H9 (cell line): ENCODE measurements around the gene CORO1C. TPM values are rescaled to one million over a fixed set of nuclear protein-coding genes. Genes with fewer than 3 reads are reported as not detected.

Experiments used
- DNase-seq: peaks from one replicate; pipeline ENCODE4 v3.0.0-alpha.2; 2017
- H2AFZ ChIP-seq: one replicate; pipeline ENCODE4 v1.6.1; 2013; ENCODE audit warnings: mild to moderate bottlenecking, low read length, control low read depth, moderate library complexity
- H2AK5ac ChIP-seq: 2 replicates; pipeline ENCODE4 v1.6.1; 2013; ENCODE audit warnings: low read length, control low read depth, mixed read lengths; ENCODE audit not compliant: insufficient read length
- H2BK120ac ChIP-seq: one replicate; pipeline ENCODE4 v1.6.1; 2013; ENCODE audit warnings: low read depth, mild to moderate bottlenecking, low read length, control low read depth, inconsistent platforms; ENCODE audit not compliant: poor library complexity, severe bottlenecking
- H2BK12ac ChIP-seq: 2 replicates; pipeline ENCODE4 v1.6.1; 2013; ENCODE audit warnings: low read length, control low read depth, mixed read lengths, low read depth; ENCODE audit not compliant: insufficient read length
- H2BK15ac ChIP-seq: 2 replicates; pipeline ENCODE4 v1.6.1; 2013; ENCODE audit warnings: low read depth, low read length, control low read depth
- H2BK20ac ChIP-seq: one replicate; pipeline ENCODE4 v1.6.1; 2013; ENCODE audit warnings: low read depth, mild to moderate bottlenecking, low read length, control low read depth, inconsistent platforms; ENCODE audit not compliant: poor library complexity, severe bottlenecking
- H2BK5ac ChIP-seq: 2 replicates; pipeline ENCODE4 v1.6.1; 2013; ENCODE audit warnings: low read length, control low read depth, mixed read lengths; ENCODE audit not compliant: insufficient read length
- H3K14ac ChIP-seq: 2 replicates; pipeline ENCODE4 v1.6.1; 2013; ENCODE audit warnings: low read length, control low read depth; ENCODE audit not compliant: insufficient read depth
- H3K18ac ChIP-seq: 2 replicates; pipeline ENCODE4 v1.6.1; 2013; ENCODE audit warnings: low read depth, mild to moderate bottlenecking, mixed read lengths, low read length, control low read depth; ENCODE audit not compliant: insufficient read length
- H3K23ac ChIP-seq: 2 replicates; pipeline ENCODE4 v1.6.1; 2013; ENCODE audit warnings: low read length, control low read depth, mixed read lengths, low read depth; ENCODE audit not compliant: insufficient read length
- H3K23me2 ChIP-seq: 2 replicates; pipeline ENCODE4 v1.6.1; 2013; ENCODE audit warnings: low read depth, mild to moderate bottlenecking, mixed read lengths, low read length, control low read depth; ENCODE audit not compliant: insufficient read length, poor library complexity, severe bottlenecking
- H3K27ac ChIP-seq: 2 replicates; pipeline ENCODE4 v1.5.1; 2013; ENCODE audit warnings: low read length, control low read depth, mixed read lengths, low read depth; ENCODE audit not compliant: insufficient read length
- H3K27me3 ChIP-seq: 2 replicates; pipeline ENCODE4 v1.6.1; 2013; ENCODE audit warnings: low read length, control low read depth, inconsistent platforms; ENCODE audit not compliant: insufficient read depth
- H3K4ac ChIP-seq: 2 replicates; pipeline ENCODE4 v1.6.1; 2013; ENCODE audit warnings: low read depth, mild to moderate bottlenecking, control low read depth, inconsistent platforms, low read length, moderate library complexity
- H3K4me1 ChIP-seq: 2 replicates; pipeline ENCODE4 v1.6.1; 2013; ENCODE audit warnings: low read length, control low read depth, inconsistent platforms; ENCODE audit not compliant: insufficient read depth
- H3K4me2 ChIP-seq: 2 replicates; pipeline ENCODE4 v1.6.1; 2013; ENCODE audit warnings: low read length, control low read depth, mixed read lengths; ENCODE audit not compliant: insufficient read length, insufficient read depth
- H3K56ac ChIP-seq: 2 replicates; pipeline ENCODE4 v1.6.1; 2013; ENCODE audit warnings: low read depth, mild to moderate bottlenecking, mixed read lengths, low read length, control low read depth; ENCODE audit not compliant: insufficient read length
- H3K79me1 ChIP-seq: 2 replicates; pipeline ENCODE4 v1.6.1; 2013; ENCODE audit warnings: low read depth, mild to moderate bottlenecking, moderate library complexity, low read length, control low read depth, inconsistent platforms; ENCODE audit not compliant: insufficient read depth, poor library complexity, severe bottlenecking
- H3K79me2 ChIP-seq: 2 replicates; pipeline ENCODE4 v1.6.1; 2013; ENCODE audit warnings: low read length, control low read depth, inconsistent platforms; ENCODE audit not compliant: insufficient read depth
- H3K9ac ChIP-seq: 2 replicates; pipeline ENCODE4 v1.6.1; 2013; ENCODE audit warnings: low read length, control low read depth, mixed read lengths; ENCODE audit not compliant: insufficient read length; ENCODE audit errors: extremely low read depth
- H3K9me3 ChIP-seq: one replicate; pipeline ENCODE4 v1.6.1; 2013; ENCODE audit warnings: low read depth, low read length, inconsistent platforms; ENCODE audit not compliant: control insufficient read depth
- H3T11ph ChIP-seq: one replicate; pipeline ENCODE4 v1.6.1; 2013; ENCODE audit warnings: mild to moderate bottlenecking, low read length, control low read depth, inconsistent platforms
- H4K20me1 ChIP-seq: one replicate; pipeline ENCODE4 v1.6.1; 2013; ENCODE audit not compliant: control insufficient read depth, insufficient read length, insufficient read depth
- H4K5ac ChIP-seq: 2 replicates; pipeline ENCODE4 v1.6.1; 2013; ENCODE audit warnings: low read depth, mild to moderate bottlenecking, mixed read lengths, low read length, control low read depth; ENCODE audit not compliant: insufficient read length
- H4K8ac ChIP-seq: replicated peaks from 2 replicates; pipeline ENCODE4 v1.6.1; 2013; ENCODE audit warnings: low read length, control low read depth, mixed read lengths, low read depth; ENCODE audit not compliant: insufficient read length
- H4K91ac ChIP-seq: 2 replicates; pipeline ENCODE4 v1.6.1; 2013; ENCODE audit warnings: low read depth, mild to moderate bottlenecking, moderate library complexity, mixed read lengths, low read length, control low read depth; ENCODE audit not compliant: insufficient read length
- H3K27ac Mint-ChIP-seq, 3 experiments: 2 replicates in 2 of 3; 3 replicates in 1 of 3; pipeline ENCODE4 v1.8.0; 2020 to 2021; ENCODE audit warnings: mixed read lengths in 3 of 3, mild to moderate bottlenecking in 1 of 3, moderate library complexity in 1 of 3
- H3K27me3 Mint-ChIP-seq: 2 replicates; pipeline ENCODE4 v1.8.0; 2021; ENCODE audit warnings: low read depth, mild to moderate bottlenecking, moderate library complexity, mixed read lengths
- H3K36me3 Mint-ChIP-seq, 3 experiments: 2 replicates in 2 of 3; 3 replicates in 1 of 3; pipeline ENCODE4 v1.8.0; 2020 to 2021; ENCODE audit warnings: low read depth in 3 of 3, mixed read lengths in 3 of 3; ENCODE audit not compliant: insufficient read depth in 1 of 3
- H3K4me1 Mint-ChIP-seq, 2 experiments: 2 replicates each; pipeline ENCODE4 v1.8.0; 2020; ENCODE audit warnings: mixed read lengths in 2 of 2
- H3K4me3 Mint-ChIP-seq, 2 experiments: 2 replicates in 1 of 2; 3 replicates in 1 of 2; pipeline ENCODE4 v1.8.0; 2020 to 2021; ENCODE audit warnings: mild to moderate bottlenecking in 2 of 2, mixed read lengths in 2 of 2, moderate library complexity in 1 of 2
- H3K9me3 Mint-ChIP-seq, 2 experiments: 2 replicates in 1 of 2; 3 replicates in 1 of 2; pipeline ENCODE4 v1.8.0; 2020; ENCODE audit warnings: mild to moderate bottlenecking in 2 of 2, mixed read lengths in 2 of 2, moderate library complexity in 1 of 2
- CTCF ChIP-seq: fragments of 200-600 bp; sonication (generic); conservative IDR thresholded peaks from 3 replicates; pipeline ENCODE4 v1.8.0; 2021; ENCODE audit warnings: antibody characterized with exemption, mild to moderate bottlenecking
- WGBS: extraction: QIAGEN DNeasy Blood & Tissue Kit; methylation state at CpG from one replicate; pipeline ENCODE4 v1.1.7; 2013; ENCODE audit warnings: missing lambda C conversion rate, low lambda C conversion rate, mixed read lengths; ENCODE audit not compliant: insufficient read length; ENCODE audit errors: extremely low coverage; 5-methylcytosine and 5-hydroxymethylcytosine counted together
- total RNA-seq: library from RNA; stranded (reverse); gene quantifications from 2 replicates; pipeline ENCODE4 v1.2.1, GENCODE V29; 2021

Gene CORO1C
- total RNA-seq, 1 experiment from 2014 or later, result 154 TPM

- Histone ChIP-seq H4K20me1 (no peaks in the 10 kb centered on the region), H2BK15ac (no peak overlapping the region), H2AK5ac (no peak overlapping the region), H3K79me2 (no peaks in the 10 kb centered on the region), H2BK12ac (no peak overlapping the region), H3K4me2 (no peak overlapping the region), H2AFZ (no peak overlapping the region), H3K4ac (no peak overlapping the region), H4K91ac (no peak overlapping the region), H3K18ac (peak overlapping the region; percentile 3), H3K14ac (no peak overlapping the region), H3K79me1 (no peaks in the 10 kb centered on the region), H3K23ac (no peak overlapping the region), H3K9ac (no peak overlapping the region), H3K56ac (no peak overlapping the region), H3K9me3 (no peaks in the 10 kb centered on the region), H3K27me3 (no peaks in the 10 kb centered on the region), H2BK20ac (no peak overlapping the region), H3K23me2 (no peaks in the 10 kb centered on the region), H3K27ac (no peak overlapping the region), H4K5ac (no peak overlapping the region), H2BK5ac (no peak overlapping the region), H3T11ph (no peak overlapping the region), H2BK120ac (no peak overlapping the region), H3K4me1 (no peaks in the 10 kb centered on the region; the same call in 1 of the 2 replicates), H4K8ac (no peak overlapping the region)
- peak; percentile 74 for DNase-seq
- peaks cover 6 to 30% of the 10 kb centered on the region in 2 experiments for H3K4me1 Mint-ChIP-seq
- no peak overlapping the region for H3K4me3 Mint-ChIP-seq
- WGBS, result no CpG with 5 or more reads among the region's 23 CpGs
- H3K27me3 Mint-ChIP-seq, result no peaks in the 10 kb centered on the region; the same call in none of the 2 replicates
- H3K27ac Mint-ChIP-seq, result peak overlapping the region in 2 of 3 experiments; percentile 33 to 34; a peak in 2 of 7 replicates
- H3K36me3 Mint-ChIP-seq, result no peaks in the 10 kb centered on the region
- no peaks in the 10 kb centered on the region for H3K9me3 Mint-ChIP-seq
- TF ChIP-seq CTCF, result no peak
Observed at GRCh38 chr12:108773798-108774788, 42.8 kb upstream of the CORO1C start.
